Left ventricle myocardium inferior (tissue), 1 donor: ENCODE measurements around the gene MYLK3. TPM values are rescaled to one million over a fixed set of nuclear protein-coding genes. Genes with fewer than 3 reads are reported as not detected.

Experiments
- DNase-seq: peaks from one replicate; pipeline ENCODE4 v3.0.0-alpha.2; 2020
- H3K27ac ChIP-seq: fragments of 200-600 bp; replicated peaks from 2 replicates; pipeline ENCODE4 v1.8.0; 2021
- H3K27me3 ChIP-seq: fragments of 200-600 bp; 2 replicates; pipeline ENCODE4 v1.8.0; 2021; ENCODE audit warnings: low read depth
- H3K36me3 ChIP-seq: fragments of 200-600 bp; 2 replicates; pipeline ENCODE4 v1.8.0; 2021
- H3K4me1 ChIP-seq: fragments of 200-600 bp; 2 replicates; pipeline ENCODE4 v1.8.0; 2021
- H3K4me3 ChIP-seq: fragments of 200-600 bp; 2 replicates; pipeline ENCODE4 v1.8.0; 2021; ENCODE audit warnings: mild to moderate bottlenecking, moderate library complexity
- H3K9me3 ChIP-seq: fragments of 200-600 bp; replicated peaks from 2 replicates; pipeline ENCODE4 v1.8.0; 2021
- CTCF ChIP-seq: fragments of 200-600 bp; IDR thresholded peaks from 2 replicates; pipeline ENCODE4 v1.8.0; 2021; ENCODE audit warnings: antibody characterized with exemption, mild to moderate bottlenecking, borderline replicate concordance
- intact Hi-C: fragments of 100-400 bp; cut with micrococcal nuclease; formaldehyde crosslinking; loops from one replicate; pipeline ENCODE4 v1.11.0; 2022
- total RNA-seq: library from RNA; stranded (reverse); fragmentation: NEBNext Ultra II Directional; extraction: Animal tissue kit (Norgen Biotek cat#: 25700); gene quantifications from one replicate; pipeline ENCODE4 v1.2.1, GENCODE V29; 2021
- donor health status: DM: no; HTN: yes; CAD: no; lungs with severe emphysema.

Gene MYLK3
- total RNA-seq, 1 donor from 2014 or later, result 256 TPM

- no peaks in the 10 kb centered on the region for H3K27me3 ChIP-seq
- TF ChIP-seq CTCF, result no peak
- H3K4me1 ChIP-seq, result peaks cover 21% of the 10 kb centered on the region
- H3K9me3 ChIP-seq, result peaks cover 9% of the 10 kb centered on the region
- intact Hi-C loops, result no loop called here
- H3K4me3 ChIP-seq, result no peak overlapping the region
- H3K36me3 ChIP-seq, result no peaks in the 10 kb centered on the region
- no peak for DNase-seq
- no peak overlapping the region for H3K27ac ChIP-seq
Measured at GRCh38 chr16:46783800-46784199, 35.7 kb upstream of the MYLK3 start.

GRCh38 chr16:46782320-46782719 is 34.2 kb upstream of the MYLK3 start:
- peaks cover 9% of the 10 kb centered on the region for H3K9me3 ChIP-seq
- intact Hi-C loops, result no loop called here
- no peaks in the 10 kb centered on the region for H3K27me3 ChIP-seq
- no peaks in the 10 kb centered on the region for H3K36me3 ChIP-seq
- H3K4me1 ChIP-seq, result peaks cover 14% of the 10 kb centered on the region
- no peak for TF ChIP-seq CTCF
- DNase-seq, result no peak
- H3K27ac ChIP-seq, result no peak overlapping the region
- H3K4me3 ChIP-seq, result no peak overlapping the region

DNA sequence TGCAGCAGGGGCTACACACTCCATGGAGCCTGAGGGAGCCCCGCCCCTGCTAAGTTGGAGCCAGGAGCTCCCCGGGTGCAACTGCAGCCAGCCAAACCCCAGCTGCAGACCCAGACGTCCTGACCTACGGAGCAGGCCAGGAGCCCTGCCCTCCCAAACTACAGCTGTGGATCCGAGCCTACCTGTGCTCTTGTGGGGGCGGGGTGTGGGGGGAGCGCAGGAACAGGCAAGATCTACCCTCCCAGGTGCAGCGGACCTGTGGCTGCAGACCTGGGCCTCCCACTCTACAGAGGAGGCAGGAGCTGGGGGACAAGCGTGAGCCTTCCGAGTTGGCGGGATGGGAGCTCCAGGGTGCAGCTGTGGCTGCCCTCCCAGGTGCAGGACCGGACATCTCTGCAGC is 29.7 kb upstream of the MYLK3 start:
- TF ChIP-seq CTCF, result no peak
- H3K36me3 ChIP-seq, result no peaks in the 10 kb centered on the region
- no peaks in the 10 kb centered on the region for H3K27me3 ChIP-seq
- DNase-seq, result no peak
- H3K9me3 ChIP-seq, result no peaks in the 10 kb centered on the region
- no peak overlapping the region for H3K4me3 ChIP-seq
- intact Hi-C loops, result no loop called here
- H3K4me1 ChIP-seq, result peaks cover 4% of the 10 kb centered on the region
- no peak overlapping the region for H3K27ac ChIP-seq

DNA sequence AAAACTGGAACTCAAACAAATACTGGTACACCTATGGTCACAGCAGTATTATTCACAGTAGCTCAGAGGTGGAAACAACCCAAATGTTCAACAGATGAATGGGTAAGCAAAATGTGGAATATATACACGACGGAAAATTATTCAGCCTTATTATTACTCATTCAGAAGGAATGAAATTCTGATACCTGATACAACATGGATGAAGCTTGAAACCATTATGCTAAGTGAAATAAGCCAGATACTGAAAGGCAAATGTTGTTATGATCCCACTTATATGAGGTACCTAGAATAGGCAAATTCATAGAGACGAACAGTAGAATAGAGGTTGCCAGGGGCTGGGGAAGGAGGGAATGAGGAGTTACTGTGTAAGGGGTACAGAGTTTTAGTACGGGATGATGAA is 27.1 kb upstream of the MYLK3 start:
- peaks cover 13% of the 10 kb centered on the region for H3K4me1 ChIP-seq
- TF ChIP-seq CTCF, result no peak

GRCh38 chr16:46774743-46775177 is 26.6 kb upstream of the MYLK3 start:
- H3K27me3 ChIP-seq, result no peaks in the 10 kb centered on the region
- no peak overlapping the region for H3K4me3 ChIP-seq
- DNase-seq, result no peak
- no peak for TF ChIP-seq CTCF
- H3K4me1 ChIP-seq, result peaks cover 13% of the 10 kb centered on the region
- H3K36me3 ChIP-seq, result no peaks in the 10 kb centered on the region
- no peaks in the 10 kb centered on the region for H3K9me3 ChIP-seq
- intact Hi-C loops, result no loop called here
- H3K27ac ChIP-seq, result no peak overlapping the region

More for the DNA sequence above, 27.1 kb upstream of the MYLK3 start:
- H3K27me3 ChIP-seq, result no peaks in the 10 kb centered on the region
- no peaks in the 10 kb centered on the region for H3K36me3 ChIP-seq
- DNase-seq, result no peak
- no peaks in the 10 kb centered on the region for H3K9me3 ChIP-seq
- intact Hi-C loops, result no loop called here
- no peak overlapping the region for H3K27ac ChIP-seq
- no peak overlapping the region for H3K4me3 ChIP-seq

GRCh38 chr16:46772463-46772862 is 24.3 kb upstream of the MYLK3 start:
- intact Hi-C loops, result no loop called here
- Histone ChIP-seq H3K27me3 (no peaks in the 10 kb centered on the region), H3K9me3 (no peaks in the 10 kb centered on the region), H3K4me3 (no peak overlapping the region), H3K27ac (peak overlapping the region; percentile 48), H3K36me3 (no peaks in the 10 kb centered on the region), H3K4me1 (peaks cover 13% of the 10 kb centered on the region)
- no peak for DNase-seq
- no peak for TF ChIP-seq CTCF
